HUDEP-2 (cell line): Measurements from ENCODE around the gene FOXK2.

Experiments used
- DNase-seq, 76 experiments: peaks; one replicate each; lab custom pipeline; 2025; ENCODE audit not compliant: unreplicated experiment in 76 of 76; lab: John Stamatoyannopoulos, UW

Gene FOXK2

DNA sequence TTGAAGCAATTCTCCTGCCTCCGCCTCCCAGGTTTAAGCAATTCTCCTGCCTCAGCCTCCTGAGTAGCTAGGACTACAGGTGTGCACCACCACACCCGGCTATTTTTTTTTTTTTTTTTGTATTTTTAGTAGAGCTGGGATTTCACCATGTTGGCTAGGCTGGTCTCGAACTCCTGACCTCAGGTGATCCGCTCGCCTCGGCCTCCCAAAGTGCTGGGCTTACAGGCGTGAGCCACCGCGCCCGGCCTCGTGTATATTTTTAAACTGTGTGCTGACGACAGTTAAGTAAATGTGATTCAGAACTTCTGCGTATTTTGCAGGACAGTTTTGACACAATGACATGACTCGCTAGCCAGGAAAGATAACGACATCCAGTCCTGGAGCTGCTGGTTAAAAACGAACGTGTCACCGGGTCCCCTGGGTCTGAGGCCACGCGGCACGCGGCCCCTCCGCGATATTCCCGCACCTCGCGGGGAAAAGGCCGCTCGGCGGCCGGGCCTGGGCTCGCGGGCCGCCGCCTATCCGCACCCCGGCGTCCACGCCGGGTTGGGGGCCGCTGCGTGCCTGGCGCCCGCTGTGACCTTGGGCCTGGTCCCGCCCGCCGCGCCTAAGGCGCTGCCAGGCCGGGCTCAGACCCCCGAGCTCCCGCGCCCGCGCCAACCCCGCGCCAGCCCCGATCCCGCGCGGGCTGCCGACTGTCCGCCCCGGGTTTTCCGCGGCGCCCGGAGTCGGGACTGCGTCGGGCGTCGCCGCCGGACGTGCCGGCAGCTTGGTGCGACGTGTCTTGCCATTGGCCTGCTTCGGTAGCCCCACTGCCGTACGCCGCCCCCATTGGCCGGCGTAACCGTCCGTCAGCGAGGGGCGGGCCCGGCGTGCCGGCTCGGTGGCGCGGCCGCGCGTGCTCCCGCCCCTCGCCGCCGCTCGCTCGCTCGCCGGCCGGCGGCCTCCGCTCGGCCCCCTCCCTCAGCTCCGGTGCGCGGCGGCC, at the start of gene FOXK2:
FOXK2 (plus strand) TSS at position 907 of the 985 bp plus-strand sequence. CDS start 157 bp downstream, outside the sequence.
- peak; percentile 24 to 96 (median 85) for DNase-seq

DNA sequence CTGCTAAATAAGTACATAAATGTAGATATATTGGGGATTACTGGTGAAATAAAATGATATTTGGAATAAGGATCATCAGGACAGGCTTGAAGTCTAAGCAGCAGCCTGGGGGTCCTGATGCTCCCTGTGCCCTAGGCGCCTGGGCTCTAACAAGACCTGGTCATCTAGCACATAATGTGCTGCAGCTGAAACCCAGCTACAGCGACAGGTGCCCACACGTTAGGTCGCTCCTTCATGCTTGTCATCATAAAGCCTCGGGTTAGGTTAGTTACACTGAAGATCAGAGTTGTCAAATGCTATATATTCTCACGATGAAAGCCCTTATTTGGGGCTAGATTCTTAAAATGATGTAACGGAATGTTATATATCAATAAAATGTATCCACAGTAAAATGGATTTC, 49.5 kb upstream of the FOXK2 start:
- no peak for DNase-seq

- DNase-seq = no peak
Measured at GRCh38 chr17:82474223-82475010, 45.1 kb upstream of the FOXK2 start.

DNA sequence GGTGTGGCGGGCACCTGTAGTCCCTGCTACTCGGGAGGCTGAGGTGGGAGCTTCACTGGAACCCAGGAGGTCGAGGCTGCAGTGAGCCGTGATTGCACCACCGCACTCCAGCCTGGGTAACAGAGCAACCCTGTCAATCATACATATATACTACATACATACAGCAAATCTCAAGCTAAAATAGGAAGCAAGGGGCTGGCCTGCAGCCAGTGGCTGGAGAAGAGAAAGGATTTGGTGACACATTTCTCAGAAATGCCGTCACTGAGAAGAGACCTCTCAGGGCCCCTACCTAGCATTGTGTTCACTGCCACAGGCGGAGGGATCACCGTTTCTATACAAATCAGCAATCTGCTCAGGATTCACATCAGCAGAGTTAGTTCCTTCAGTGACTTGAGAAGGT, 44.1 kb upstream of the FOXK2 start:
- no peak for DNase-seq

DNA sequence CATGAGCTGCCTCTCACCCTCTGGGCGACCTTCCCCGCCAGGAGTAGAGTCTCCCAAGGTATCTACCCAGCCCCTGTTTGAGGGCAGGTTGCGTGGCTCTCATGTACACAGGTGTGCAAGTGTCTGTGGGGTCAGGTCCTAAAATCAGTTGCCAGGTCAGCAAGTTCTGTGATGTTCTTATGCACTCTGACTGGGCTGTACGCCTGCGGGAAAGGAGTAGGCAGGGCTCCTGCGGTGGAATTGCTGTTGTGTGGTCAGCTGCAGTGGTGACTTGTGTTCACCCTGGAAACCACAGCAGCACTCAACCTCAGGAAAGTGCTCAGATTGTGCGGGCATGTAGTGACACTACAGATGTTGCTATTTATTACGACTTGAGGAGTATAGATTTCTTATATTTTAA, 41.6 kb upstream of the FOXK2 start:
- DNase-seq = no peak

- DNase-seq = no peak
Measured at GRCh38 chr17:82479602-82480001, 39.9 kb upstream of the FOXK2 start.

DNA sequence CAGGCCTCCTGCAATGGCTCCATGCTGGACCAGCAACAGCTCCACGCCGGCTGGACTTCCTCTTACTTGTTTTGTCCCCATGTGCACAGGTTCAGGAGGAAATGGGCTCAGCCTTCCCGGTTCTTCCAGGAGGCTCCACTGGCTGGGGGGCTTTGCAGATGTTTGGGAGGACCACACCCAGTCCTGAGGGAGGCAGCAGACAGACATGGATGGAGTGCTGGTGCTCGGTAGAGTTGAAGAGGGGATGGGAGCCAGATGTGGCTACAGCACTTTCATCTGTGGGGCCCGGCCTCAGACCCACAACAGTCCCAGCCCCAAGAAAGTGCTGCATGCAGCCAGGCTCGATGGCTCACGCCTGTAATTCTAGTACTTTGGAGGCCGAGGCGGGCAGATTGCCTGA, 39.2 kb upstream of the FOXK2 start:
- no peak for DNase-seq

DNA sequence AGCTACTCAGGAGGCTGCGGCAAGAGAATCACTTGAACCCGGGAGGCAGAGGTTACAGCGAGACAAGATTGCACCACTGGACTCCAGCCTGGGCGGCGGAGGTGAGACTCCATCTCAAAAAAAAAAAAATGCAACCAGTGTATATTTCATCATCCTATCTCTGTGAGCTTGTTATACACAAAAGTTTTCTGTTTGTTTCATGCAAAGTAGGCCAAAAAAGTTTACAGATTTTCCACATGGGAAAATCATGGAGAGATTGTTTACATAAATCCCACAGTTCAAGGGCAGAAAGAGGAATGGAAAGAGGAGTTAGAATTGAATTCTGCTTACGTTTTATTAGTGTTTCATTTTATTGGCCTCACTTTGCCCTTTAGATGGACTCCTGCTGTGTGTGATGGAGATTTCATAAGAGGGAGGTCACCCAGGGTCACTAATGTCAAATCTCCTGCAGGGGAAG, 36.3 kb upstream of the FOXK2 start:
- DNase-seq = no peak

GRCh38 chr17:82483836-82484235, 35.7 kb upstream of the FOXK2 start:
- no peak for DNase-seq

GRCh38 chr17:82486231-82487094, 33.1 kb upstream of the FOXK2 start:
- peak in 3 of 76 experiments; percentile 6 to 21 (median 15) for DNase-seq

- DNase-seq = no peak
Measured at GRCh38 chr17:82487910-82488309, 31.6 kb upstream of the FOXK2 start.

DNA sequence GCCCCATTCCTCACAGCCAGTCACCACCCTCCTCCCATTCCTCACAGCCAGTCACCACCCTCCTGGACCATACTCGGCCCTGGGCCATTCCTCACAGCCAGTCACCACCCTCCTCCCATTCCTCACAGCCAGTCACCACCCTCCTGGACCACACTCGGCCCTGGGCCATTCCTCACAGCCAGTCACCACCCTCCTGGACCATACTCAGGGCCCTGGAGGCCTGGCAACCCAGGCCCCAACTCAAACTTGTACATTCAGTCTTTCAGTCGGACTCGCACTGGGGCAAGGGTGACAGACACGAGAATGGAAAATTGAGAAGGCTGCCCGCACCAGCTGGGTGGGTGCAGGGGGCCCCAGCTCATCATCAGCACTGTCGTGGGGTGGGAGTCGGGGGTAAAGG, 30.4 kb upstream of the FOXK2 start:
- no peak for DNase-seq

DNA sequence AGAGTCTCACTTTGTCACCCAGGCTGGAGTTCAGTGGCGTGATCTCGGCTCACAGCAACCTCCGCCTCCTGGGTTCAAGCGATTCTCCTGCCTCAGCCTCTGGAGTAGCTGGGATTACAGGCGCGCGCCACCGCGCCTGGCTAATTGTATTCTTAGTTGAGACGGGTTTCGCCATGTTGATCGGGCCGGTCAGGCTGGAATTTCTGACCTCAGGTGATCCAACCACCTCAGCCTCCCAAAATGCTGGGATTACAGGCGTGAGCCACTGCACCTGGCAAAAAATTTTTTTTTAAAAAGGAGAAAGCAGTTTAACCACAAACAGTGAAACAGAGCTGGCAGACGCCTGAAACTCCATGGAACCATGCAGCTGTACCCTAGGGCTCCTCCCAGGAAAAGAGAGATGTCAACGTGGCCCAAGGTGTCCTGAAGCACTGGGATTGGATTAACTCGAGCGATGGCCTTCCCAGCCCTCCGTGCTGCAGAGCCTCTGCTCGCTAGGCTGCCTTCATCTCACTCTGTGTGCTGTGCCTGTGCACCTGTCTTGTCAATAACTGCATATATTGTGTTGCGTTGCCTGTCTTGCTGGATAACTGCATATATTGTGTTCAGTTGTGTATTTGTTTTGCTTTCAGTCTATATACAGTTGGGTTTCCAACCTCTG, 29.6 kb upstream of the FOXK2 start:
- no peak for DNase-seq

DNA sequence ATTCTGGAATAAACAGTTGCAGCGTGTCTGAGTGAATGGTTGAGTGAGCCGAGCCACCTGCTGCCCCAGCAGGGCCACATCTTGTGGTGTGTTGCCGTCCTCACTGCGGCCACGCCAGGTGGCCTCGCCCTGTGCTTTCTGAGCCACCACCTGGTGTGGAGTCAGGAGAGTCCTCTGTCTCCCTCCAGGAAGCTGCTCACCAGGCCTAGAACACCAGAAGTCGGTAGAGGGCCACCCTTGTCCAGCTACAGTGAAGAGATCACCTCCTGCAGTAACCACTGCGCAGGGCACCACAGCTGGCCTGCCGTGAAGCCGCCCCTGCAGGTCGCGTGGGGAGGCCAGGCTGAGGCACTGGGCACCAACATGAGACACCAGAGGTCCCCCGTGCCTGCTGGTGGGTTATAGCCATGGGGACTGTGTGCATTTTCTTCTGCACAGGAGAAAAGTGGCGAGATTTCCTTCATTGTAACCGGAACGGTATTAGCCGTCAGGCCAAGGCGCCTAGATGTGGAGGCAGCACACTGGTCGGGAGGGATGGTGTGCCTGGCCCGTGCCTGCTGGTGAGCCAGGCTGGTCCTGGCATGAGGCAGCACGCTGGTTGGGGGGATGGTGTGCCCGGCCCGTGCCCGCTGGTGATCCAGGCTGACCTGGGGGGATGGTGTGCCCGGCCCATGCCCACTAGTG, 28.9 kb upstream of the FOXK2 start:
- no peak for DNase-seq

- no peak for DNase-seq
Measured at GRCh38 chr17:82491196-82491530, 28.4 kb upstream of the FOXK2 start.

DNA sequence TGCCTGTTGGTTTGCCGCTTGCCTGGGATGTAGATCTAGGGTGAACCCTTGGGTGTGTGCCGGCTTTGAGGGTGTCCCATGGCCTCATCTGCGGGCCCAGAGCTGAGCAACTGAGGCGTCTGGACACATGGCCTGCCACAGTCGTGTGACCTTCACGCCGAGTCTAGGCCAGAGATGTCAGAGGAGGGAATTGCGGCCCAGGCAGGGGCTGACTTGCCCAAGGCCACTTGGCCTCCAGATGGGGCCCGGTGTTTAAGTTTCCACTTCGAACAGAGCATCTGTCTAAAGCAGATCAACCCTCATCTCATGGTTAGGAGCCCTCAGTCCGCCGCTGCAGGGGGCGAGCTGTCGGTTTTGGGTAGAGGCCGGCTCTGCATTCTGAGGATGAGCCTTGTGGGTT, 28.0 kb upstream of the FOXK2 start:
- no peak for DNase-seq

GRCh38 chr17:82492643-82493225, 26.8 kb upstream of the FOXK2 start:
- DNase-seq = no peak

GRCh38 chr17:82493226-82493781, 26.2 kb upstream of the FOXK2 start:
- DNase-seq = no peak
